Kidney (tissue), 14 donors: ENCODE results near the gene APBB2. TPM values are rescaled to one million over a fixed set of nuclear protein-coding genes. Genes with fewer than 3 reads are reported as not detected.

Experiments
- DNase-seq, 5 donors: peaks; one replicate each; pipeline ENCODE4 v3.0.0-alpha.2; 2013 to 2020
- FAIRE-seq: peaks from 2 replicates; lab custom pipeline; 2012; peaks lifted over from hg19 to GRCh38; lab: Jason Lieb, UNC
- H3K27ac ChIP-seq, 2 donors: one replicate each; pipeline ENCODE4 v1.7.0; 2013; ENCODE audit warnings: low read depth in 2 of 2, low read length in 2 of 2, inconsistent platforms in 1 of 2
- H3K27me3 ChIP-seq: one replicate; pipeline ENCODE4 v1.7.1; 2013; ENCODE audit warnings: low read length, inconsistent platforms; ENCODE audit not compliant: control insufficient read depth, insufficient read depth
- H3K36me3 ChIP-seq, 3 donors: one replicate each; pipeline versions ENCODE4 v1.7.0 to v1.7.1; 2013; ENCODE audit warnings: low read length in 3 of 3, control low read depth in 1 of 3, inconsistent platforms in 1 of 3; ENCODE audit not compliant: insufficient read depth in 3 of 3, control insufficient read depth in 2 of 3
- H3K4me1 ChIP-seq, 3 donors: one replicate each; pipeline versions ENCODE4 v1.7.0 to v1.7.1; 2013; ENCODE audit warnings: low read length in 3 of 3, inconsistent platforms in 1 of 3, low read depth in 1 of 3; ENCODE audit not compliant: control insufficient read depth in 2 of 3, insufficient read depth in 2 of 3
- H3K4me3 ChIP-seq, 3 donors: one replicate each; pipeline versions ENCODE4 v1.7.0 to v1.8.1; 2013; ENCODE audit warnings: low read length in 3 of 3, control low read depth in 1 of 3, inconsistent platforms in 1 of 3
- H3K9ac ChIP-seq, 3 donors: one replicate each; pipeline versions ENCODE4 v1.7.0 to v1.7.1; 2013; ENCODE audit warnings: low read length in 3 of 3, control low read depth in 1 of 3, inconsistent platforms in 1 of 3
- H3K9me3 ChIP-seq, 3 donors: one replicate each; pipeline versions ENCODE4 v1.7.0 to v1.7.1; 2013; ENCODE audit warnings: low read length in 3 of 3, control low read depth in 1 of 3, inconsistent platforms in 1 of 3; ENCODE audit not compliant: control insufficient read depth in 2 of 3, insufficient read depth in 1 of 3
- CTCF ChIP-seq: IDR thresholded peaks from 3 replicates; pipeline ENCODE4 v1.5.1; 2012; ENCODE audit warnings: mild to moderate bottlenecking, moderate library complexity, borderline replicate concordance; ENCODE audit not compliant: insufficient read depth; ENCODE audit errors: extremely low read depth
- intact Hi-C: fragments of 100-400 bp; cut with DNase I; formaldehyde crosslinking; loops from one replicate; pipeline ENCODE4 v1.11.1; 2022
- polyA plus RNA-seq: library from polyadenylated mRNA; stranded (reverse); fragments of 350-450 nt; fragmentation: Illumina TruSeq; extraction: RNeasy Lipid Tissue Mini Kit (QIAGEN cat#74804); gene quantifications from one replicate; pipeline ENCODE4 v1.2.3, GENCODE V29; 2014; ENCODE audit warnings: low read depth, low replicate concordance; ENCODE audit not compliant: insufficient read depth
- total RNA-seq: library from RNA; stranded (reverse); fragmentation: NEBNext Ultra II Directional; extraction: Animal tissue kit (Norgen Biotek cat#: 25700); gene quantifications from one replicate; pipeline ENCODE4 v1.2.1, GENCODE V29; 2021
- donor health status: control.
- donor health status: control.
- donor health status: control.
- donor health status: control.
- donor health status: control.
- donor health status: DM: yes; HTN: yes; CAD: no.
- donor health status: Normal renal cell carcinoma (clear cell type).

Gene APBB2
- total and polyA plus RNA-seq, 2 donors from 2014 or later, result 13.4 to 65.6 TPM

- intact Hi-C loops, result no loop called here
- H3K4me3 ChIP-seq, result no peak overlapping the region
- no peaks in the 10 kb centered on the region for H3K36me3 ChIP-seq
- H3K27me3 ChIP-seq, result no peaks in the 10 kb centered on the region
- H3K9ac ChIP-seq, result no peak overlapping the region
- FAIRE-seq (no peak), DNase-seq (no peak)
- H3K4me1 ChIP-seq, result peaks cover 0 to 31% (median 13%) of the 10 kb centered on the region in 3 donors
- H3K27ac ChIP-seq, result no peak overlapping the region
- TF ChIP-seq CTCF, result no peak
- H3K9me3 ChIP-seq, result no peaks in the 10 kb centered on the region
Observed at GRCh38 chr4:41183021-41183553, 31.3 kb downstream of the APBB2 start.

GRCh38 chr4:41181037-41181436 lies 33.3 kb downstream of the APBB2 start:
- Histone ChIP-seq H3K9me3 (no peaks in the 10 kb centered on the region), H3K27me3 (no peaks in the 10 kb centered on the region), H3K4me3 (no peak overlapping the region), H3K36me3 (no peaks in the 10 kb centered on the region), H3K4me1 (peaks cover 0 to 25% (median 14%) of the 10 kb centered on the region in 3 donors), H3K27ac (no peak overlapping the region), H3K9ac (no peak overlapping the region)
- no peak for TF ChIP-seq CTCF
- intact Hi-C loops, result no loop called here
- FAIRE-seq (no peak), DNase-seq (no peak)

- no peaks in the 10 kb centered on the region for H3K27me3 ChIP-seq
- H3K9ac ChIP-seq, result no peak overlapping the region
- FAIRE-seq (no peak), DNase-seq (no peak)
- H3K4me3 ChIP-seq, result no peak overlapping the region
- intact Hi-C loops, result no loop called here
- no peaks in the 10 kb centered on the region for H3K9me3 ChIP-seq
- H3K27ac ChIP-seq, result no peak overlapping the region
- H3K4me1 ChIP-seq, result peaks cover 0 to 24% (median 14%) of the 10 kb centered on the region in 3 donors
- TF ChIP-seq CTCF, result no peak
- H3K36me3 ChIP-seq, result no peaks in the 10 kb centered on the region
Observed at GRCh38 chr4:41179498-41180195, 34.7 kb downstream of the APBB2 start.
